ENCODE measurements around the gene GTF2A1.
"Not testable (repeated sequence)": the region's sequence is repeated elsewhere in the genome, so short reads cannot be mapped to it uniquely, and the experiment has no call there.

GTF2A1 gene

GRCh38 chr14:81245771-81246170 is 25.0 kb upstream of the GTF2A1 start:
- TF ChIP-seq YY1 (IDR thresholded peaks at IDR 0.05; ENCODE audit: insufficient read depth, insufficient read length) (no peak), ZNF274 (IDR thresholded peaks at IDR 0.05; ENCODE audit: low read depth, low read length) (no peak), SUZ12 (IDR thresholded peaks at IDR 0.05; ENCODE audit: extremely low read depth, insufficient read depth, insufficient read length) (no peak)
- Histone ChIP-seq H3K9me3 (ENCODE audit: insufficient read depth, low read length) (no peaks in the 10 kb centered on the region), H3K4me3 (ENCODE audit: insufficient read length, low read depth) (no peak overlapping the region), H3K27me3 (ENCODE audit: insufficient read depth, insufficient read length) (no peaks in the 10 kb centered on the region), H3K4me1 (ENCODE audit: insufficient read depth, insufficient read length) (no peaks in the 10 kb centered on the region), H3K9ac (ENCODE audit: insufficient read length, low read depth) (no peak overlapping the region), H3K36me3 (ENCODE audit: insufficient read depth, insufficient read length, low read length) (no peaks in the 10 kb centered on the region)
- DNase-seq (ENCODE audit: low read depth, low spot score) = no peak

- H3K4me3 ChIP-seq (ENCODE audit: insufficient read length, low read depth); H3K9ac ChIP-seq (ENCODE audit: insufficient read length, low read depth); H3K27me3 ChIP-seq (ENCODE audit: insufficient read depth, insufficient read length); H3K36me3 ChIP-seq (ENCODE audit: insufficient read depth, insufficient read length, low read length); H3K4me1 ChIP-seq (ENCODE audit: insufficient read depth, insufficient read length); H3K9me3 ChIP-seq (ENCODE audit: insufficient read depth, low read length); DNase-seq (ENCODE audit: low read depth, low spot score): not testable (repeated sequence)
Observed at GRCh38 chr14:81244431-81244830, 23.7 kb upstream of the GTF2A1 start.

- Histone ChIP-seq H3K4me1 (ENCODE audit: insufficient read depth, insufficient read length) (no peaks in the 10 kb centered on the region), H3K27me3 (ENCODE audit: insufficient read depth, insufficient read length) (no peaks in the 10 kb centered on the region), H3K9me3 (ENCODE audit: insufficient read depth, low read length) (no peaks in the 10 kb centered on the region), H3K4me3 (ENCODE audit: insufficient read length, low read depth) (no peak overlapping the region), H3K36me3 (ENCODE audit: insufficient read depth, insufficient read length, low read length) (no peaks in the 10 kb centered on the region), H3K9ac (ENCODE audit: insufficient read length, low read depth) (no peak overlapping the region)
- TF ChIP-seq SUZ12 (IDR thresholded peaks at IDR 0.05; ENCODE audit: extremely low read depth, insufficient read depth, insufficient read length) = no peak
- no peak for TF ChIP-seq YY1 (IDR thresholded peaks at IDR 0.05; ENCODE audit: insufficient read depth, insufficient read length)
- TF ChIP-seq ZNF274 (IDR thresholded peaks at IDR 0.05; ENCODE audit: low read depth, low read length) = no peak
- DNase-seq (ENCODE audit: low read depth, low spot score) = no peak
Observed at GRCh38 chr14:81243499-81243898, 22.7 kb upstream of the GTF2A1 start.

GRCh38 chr14:81236849-81237248 is 16.1 kb upstream of the GTF2A1 start:
- not testable (repeated sequence) for H3K4me1 ChIP-seq (ENCODE audit: insufficient read depth, insufficient read length); DNase-seq (ENCODE audit: low read depth, low spot score); H3K27me3 ChIP-seq (ENCODE audit: insufficient read depth, insufficient read length); H3K9ac ChIP-seq (ENCODE audit: insufficient read length, low read depth); H3K9me3 ChIP-seq (ENCODE audit: insufficient read depth, low read length); H3K4me3 ChIP-seq (ENCODE audit: insufficient read length, low read depth); H3K36me3 ChIP-seq (ENCODE audit: insufficient read depth, insufficient read length, low read length)

- no peak overlapping the region for H3K4me3 ChIP-seq (ENCODE audit: insufficient read length, low read depth)
- H3K9me3 ChIP-seq (ENCODE audit: insufficient read depth, low read length) = no peaks in the 10 kb centered on the region; the same call in 1 of the 2 replicates
- H3K4me1 ChIP-seq (ENCODE audit: insufficient read depth, insufficient read length) = no peaks in the 10 kb centered on the region
- no peaks in the 10 kb centered on the region for H3K36me3 ChIP-seq (ENCODE audit: insufficient read depth, insufficient read length, low read length)
- no peak for DNase-seq (ENCODE audit: low read depth, low spot score)
- no peak overlapping the region for H3K9ac ChIP-seq (ENCODE audit: insufficient read length, low read depth)
- TF ChIP-seq YY1 (IDR thresholded peaks at IDR 0.05; ENCODE audit: insufficient read depth, insufficient read length) = no peak
- no peak for TF ChIP-seq ZNF274 (IDR thresholded peaks at IDR 0.05; ENCODE audit: low read depth, low read length)
- no peak for TF ChIP-seq SUZ12 (IDR thresholded peaks at IDR 0.05; ENCODE audit: extremely low read depth, insufficient read depth, insufficient read length)
- H3K27me3 ChIP-seq (ENCODE audit: insufficient read depth, insufficient read length) = no peaks in the 10 kb centered on the region
Observed at GRCh38 chr14:81236138-81236537, 15.4 kb upstream of the GTF2A1 start.

GRCh38 chr14:81235096-81235495 is 14.3 kb upstream of the GTF2A1 start:
- Histone ChIP-seq H3K4me1 (ENCODE audit: insufficient read depth, insufficient read length) (no peaks in the 10 kb centered on the region), H3K27me3 (ENCODE audit: insufficient read depth, insufficient read length) (no peaks in the 10 kb centered on the region), H3K4me3 (ENCODE audit: insufficient read length, low read depth) (no peak overlapping the region), H3K9ac (ENCODE audit: insufficient read length, low read depth) (no peak overlapping the region), H3K9me3 (ENCODE audit: insufficient read depth, low read length) (peaks cover 3% of the 10 kb centered on the region; the same call in 1 of the 2 replicates), H3K36me3 (ENCODE audit: insufficient read depth, insufficient read length, low read length) (no peaks in the 10 kb centered on the region)
- TF ChIP-seq YY1 (IDR thresholded peaks at IDR 0.05; ENCODE audit: insufficient read depth, insufficient read length) = no peak
- no peak for TF ChIP-seq ZNF274 (IDR thresholded peaks at IDR 0.05; ENCODE audit: low read depth, low read length)
- no peak for TF ChIP-seq SUZ12 (IDR thresholded peaks at IDR 0.05; ENCODE audit: extremely low read depth, insufficient read depth, insufficient read length)
- DNase-seq (ENCODE audit: low read depth, low spot score) = no peak

GRCh38 chr14:81234278-81234677 is 13.5 kb upstream of the GTF2A1 start:
- no peak for DNase-seq (ENCODE audit: low read depth, low spot score)
- H3K9ac ChIP-seq (ENCODE audit: insufficient read length, low read depth) = no peak overlapping the region
- no peaks in the 10 kb centered on the region for H3K36me3 ChIP-seq (ENCODE audit: insufficient read depth, insufficient read length, low read length)
- H3K9me3 ChIP-seq (ENCODE audit: insufficient read depth, low read length) = peaks cover 3% of the 10 kb centered on the region; the same call in 1 of the 2 replicates
- H3K4me3 ChIP-seq (ENCODE audit: insufficient read length, low read depth) = no peak overlapping the region
- TF ChIP-seq SUZ12 (IDR thresholded peaks at IDR 0.05; ENCODE audit: extremely low read depth, insufficient read depth, insufficient read length) = no peak
- TF ChIP-seq YY1 (IDR thresholded peaks at IDR 0.05; ENCODE audit: insufficient read depth, insufficient read length) = no peak
- no peak for TF ChIP-seq ZNF274 (IDR thresholded peaks at IDR 0.05; ENCODE audit: low read depth, low read length)
- no peaks in the 10 kb centered on the region for H3K27me3 ChIP-seq (ENCODE audit: insufficient read depth, insufficient read length)
- no peaks in the 10 kb centered on the region for H3K4me1 ChIP-seq (ENCODE audit: insufficient read depth, insufficient read length)

GRCh38 chr14:81233615-81234014 is 12.9 kb upstream of the GTF2A1 start:
- no peaks in the 10 kb centered on the region for H3K4me1 ChIP-seq (ENCODE audit: insufficient read depth, insufficient read length)
- H3K27me3 ChIP-seq (ENCODE audit: insufficient read depth, insufficient read length) = no peaks in the 10 kb centered on the region
- H3K9me3 ChIP-seq (ENCODE audit: insufficient read depth, low read length) = peaks cover 3% of the 10 kb centered on the region; the same call in 1 of the 2 replicates
- no peak overlapping the region for H3K9ac ChIP-seq (ENCODE audit: insufficient read length, low read depth)
- TF ChIP-seq ZNF274 (IDR thresholded peaks at IDR 0.05; ENCODE audit: low read depth, low read length) (no peak), YY1 (IDR thresholded peaks at IDR 0.05; ENCODE audit: insufficient read depth, insufficient read length) (no peak), SUZ12 (IDR thresholded peaks at IDR 0.05; ENCODE audit: extremely low read depth, insufficient read depth, insufficient read length) (no peak)
- no peaks in the 10 kb centered on the region for H3K36me3 ChIP-seq (ENCODE audit: insufficient read depth, insufficient read length, low read length)
- H3K4me3 ChIP-seq (ENCODE audit: insufficient read length, low read depth) = no peak overlapping the region
- DNase-seq (ENCODE audit: low read depth, low spot score) = no peak

Data from NT2/D1 (cell line).